Posterior cingulate gyrus (tissue), 11 donors: ENCODE measurements around the gene DLGAP4.

ENCODE experiments used
- DNase-seq, 10 donors: peaks; one replicate each; pipeline versions ENCODE4 v3.0.0 to v3.0.0-alpha.2; 2020 to 2021; ENCODE audit warnings: mixed read lengths in 3 of 10
- intact Hi-C: fragments of 100-400 bp; cut with DNase I; formaldehyde crosslinking; loops from one replicate; pipeline ENCODE4 v1.15.1; 2023

The DLGAP4 gene

DNA sequence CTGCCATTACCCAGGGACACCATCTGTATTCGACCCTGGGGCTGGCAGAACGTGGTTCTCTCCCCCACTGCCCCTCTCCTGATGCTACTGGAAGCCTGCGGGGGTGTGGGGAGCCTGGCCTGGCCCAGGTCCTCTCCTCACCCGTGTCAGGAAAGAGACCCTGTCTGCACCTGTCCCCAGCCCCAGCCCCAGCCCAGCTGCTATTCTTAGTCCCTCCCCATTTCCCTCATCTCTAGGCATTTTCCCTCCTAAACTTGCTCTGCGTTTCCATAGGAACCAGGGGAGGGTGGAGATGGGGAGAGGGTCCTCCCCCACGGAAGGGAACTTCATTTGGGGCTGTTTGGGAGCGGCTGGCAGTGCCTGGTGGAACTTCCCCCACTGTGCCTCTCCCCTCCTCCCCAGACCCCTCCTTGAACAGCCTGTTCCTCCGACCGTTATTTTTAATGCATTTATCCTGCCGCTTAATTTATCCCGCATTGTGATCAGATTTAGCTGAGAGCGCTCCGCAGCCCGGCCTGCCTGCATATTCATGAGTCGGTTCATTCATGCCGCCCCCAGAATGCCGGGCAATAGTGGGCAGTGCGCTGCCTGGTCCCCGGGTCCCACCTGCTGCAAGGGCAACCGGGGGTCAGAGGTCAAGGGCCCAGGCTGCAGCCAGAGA, 31.8 kb upstream of the DLGAP4 start:
- intact Hi-C loops: no loop called here
- DNase-seq: peak in 6 of 10 donors; percentile 37 to 93 (median 68)

DNA sequence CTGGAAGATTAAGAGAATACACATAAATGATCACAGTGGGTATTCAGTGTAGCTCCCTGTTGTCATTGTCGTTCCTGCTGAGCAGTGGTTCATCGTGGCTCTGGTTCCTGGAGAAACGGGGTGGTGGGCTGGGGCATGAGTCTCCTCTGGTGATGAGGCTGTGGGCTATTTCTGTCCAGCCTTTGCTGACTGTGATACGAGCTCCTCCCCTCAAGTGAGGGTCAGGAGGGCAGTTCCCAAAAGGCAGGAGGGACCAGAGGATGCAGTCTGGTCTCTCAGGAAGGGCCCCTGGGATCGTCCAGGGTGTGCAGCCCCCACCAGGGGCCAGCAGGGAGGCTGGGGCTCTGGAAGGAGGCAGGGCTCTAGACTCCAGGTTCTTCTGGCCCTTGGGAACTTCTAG, 31.1 kb upstream of the DLGAP4 start:
- intact Hi-C loops: no loop called here
- DNase-seq: no peak

DNA sequence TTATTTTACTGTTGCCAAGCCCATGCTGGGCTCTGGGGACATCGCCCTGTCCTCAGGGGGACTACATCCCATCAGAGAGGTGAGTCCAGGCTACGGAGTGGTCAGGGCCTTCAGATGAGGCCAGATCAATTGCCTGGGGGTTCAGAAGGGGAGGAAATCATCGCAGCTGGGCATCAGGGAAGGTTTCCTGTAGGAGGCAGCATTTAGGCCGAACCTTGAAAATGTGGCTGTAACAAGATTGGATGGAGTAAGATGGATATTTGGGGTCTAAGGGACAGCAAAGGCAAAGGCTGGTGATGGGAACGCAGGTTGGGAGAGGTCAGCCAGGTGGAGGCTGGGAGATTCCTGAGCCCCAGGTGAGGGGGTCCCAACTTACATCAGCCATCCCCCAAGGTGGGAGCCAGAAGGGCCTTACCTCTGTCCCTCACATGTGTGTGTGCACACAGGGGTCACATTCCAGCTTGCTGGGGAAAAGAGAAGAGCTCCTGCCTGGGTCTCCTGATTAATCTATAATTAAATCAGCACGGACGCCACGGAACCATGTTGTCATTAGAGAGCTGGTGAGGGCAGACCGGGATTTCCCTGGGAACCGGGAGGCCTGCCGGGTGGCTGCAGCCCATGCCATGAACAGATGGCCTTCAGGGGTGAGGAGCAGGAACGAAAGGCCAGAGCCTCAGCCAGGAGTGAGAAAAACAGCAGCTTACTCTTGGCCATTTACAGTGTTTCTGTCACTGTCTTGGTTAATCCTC, 30.5 kb upstream of the DLGAP4 start:
- intact Hi-C loops: no loop called here
- no peak for DNase-seq

DNA sequence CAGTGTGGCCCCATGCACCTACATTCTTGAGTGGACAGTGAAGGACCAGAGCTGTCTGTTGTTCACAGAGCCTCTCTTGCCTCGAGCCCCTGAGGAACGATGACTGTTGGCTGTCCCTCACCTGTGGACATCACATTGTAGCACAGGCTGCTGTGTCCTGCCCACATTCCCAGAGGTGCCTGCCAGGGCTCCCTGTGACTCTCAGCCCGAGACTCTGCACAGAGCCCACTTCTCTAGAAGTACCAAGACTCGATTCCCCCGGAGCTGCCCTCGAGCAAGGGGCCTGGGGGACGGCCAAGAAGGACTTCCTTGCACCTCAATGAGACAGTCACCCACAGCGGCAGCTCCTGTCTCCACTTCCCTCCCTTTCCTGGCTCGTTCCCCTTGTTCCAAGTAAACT, 28.6 kb upstream of the DLGAP4 start:
- no peak for DNase-seq
- intact Hi-C loops: no loop called here

DNA sequence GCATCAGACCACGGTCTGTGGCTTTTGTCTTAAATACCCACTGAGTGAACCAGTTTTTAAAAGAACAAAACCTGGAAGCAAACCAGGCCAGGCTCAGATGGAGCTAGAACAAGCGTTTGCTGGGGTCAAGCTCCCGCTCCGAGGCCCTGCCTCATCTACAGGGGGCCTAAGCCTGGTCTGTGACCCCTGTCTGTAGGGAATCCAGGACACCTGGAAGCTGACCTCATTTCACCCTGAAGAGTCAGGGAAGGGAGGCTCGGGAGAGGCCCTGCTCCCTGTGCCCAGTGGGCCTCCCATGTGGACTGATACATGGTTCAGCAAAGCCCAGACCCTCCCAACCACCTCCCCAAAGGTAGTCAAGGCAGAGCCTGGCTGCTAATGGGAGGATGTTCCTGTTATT, 26.8 kb upstream of the DLGAP4 start:
- intact Hi-C loops: no loop called here
- no peak for DNase-seq

DNA sequence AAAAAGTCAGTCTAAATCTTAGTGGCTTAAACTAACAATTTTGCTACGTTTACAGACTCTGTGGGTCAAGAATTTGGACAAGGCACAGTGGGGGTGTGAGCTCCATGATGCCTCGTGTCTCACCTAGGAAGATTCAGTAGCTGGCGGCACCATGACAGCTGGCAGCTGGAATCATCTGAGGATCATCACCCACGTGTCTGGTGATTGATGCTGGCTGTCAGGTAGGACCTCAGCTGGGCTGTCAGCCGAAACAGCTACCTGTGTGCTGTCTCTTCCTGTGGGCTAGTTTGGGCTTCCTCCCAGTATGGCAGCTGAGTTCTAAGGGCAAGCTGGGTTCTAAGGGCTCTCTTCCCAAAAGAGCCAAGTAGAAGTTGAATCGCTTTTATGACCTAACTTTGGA, 26.4 kb upstream of the DLGAP4 start:
- no peak for DNase-seq
- intact Hi-C loops: no loop called here

DNA sequence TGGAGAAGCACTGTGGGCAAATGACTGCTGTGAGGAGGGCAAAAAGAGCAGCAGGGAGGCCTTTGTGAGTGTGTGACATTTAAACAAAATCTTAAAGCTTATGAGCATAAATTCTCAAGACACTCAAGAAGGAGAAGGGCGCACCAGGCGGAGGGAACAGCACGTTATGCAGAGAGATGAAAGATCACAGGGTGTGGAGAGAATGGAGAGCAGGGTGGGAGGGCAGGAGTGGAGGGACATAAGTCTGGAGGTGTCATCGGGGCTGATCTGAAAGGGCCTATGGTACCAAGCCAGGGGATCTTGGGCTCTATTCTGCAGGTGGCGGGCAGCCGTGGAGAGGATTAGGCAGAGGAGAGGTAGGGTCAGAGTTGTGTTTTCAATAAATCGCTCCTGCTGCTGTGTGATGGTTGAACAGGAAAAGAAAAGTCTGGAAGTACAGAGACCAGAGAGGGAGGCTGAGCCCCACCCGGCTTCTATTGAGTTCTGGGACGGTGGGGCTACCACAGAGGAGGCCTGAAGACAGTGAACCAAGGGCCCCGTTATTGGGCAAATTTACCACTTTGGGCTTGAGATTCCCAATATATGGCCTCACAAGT, 24.3 kb upstream of the DLGAP4 start:
- intact Hi-C loops: no loop called here
- DNase-seq: no peak

DNA sequence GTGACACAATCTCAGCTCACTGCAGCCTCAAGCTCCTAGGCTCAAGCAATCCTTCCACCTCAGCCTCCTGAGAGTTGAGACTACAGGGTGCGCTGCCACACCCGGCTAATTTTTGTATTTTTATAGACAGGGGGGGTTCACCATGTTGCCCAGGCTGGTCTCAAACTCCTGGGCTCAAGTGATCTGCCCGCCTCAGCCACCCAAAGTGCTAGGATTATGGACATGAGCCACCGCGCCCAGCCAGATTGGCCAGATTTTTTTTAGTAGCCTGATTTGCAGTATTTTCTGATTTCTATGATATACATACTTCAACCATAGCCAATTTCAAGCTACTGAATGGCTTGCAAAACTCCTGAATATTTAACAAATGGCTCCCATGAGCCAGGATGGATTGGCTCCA, 21.4 kb upstream of the DLGAP4 start:
- no peak for DNase-seq

DNA sequence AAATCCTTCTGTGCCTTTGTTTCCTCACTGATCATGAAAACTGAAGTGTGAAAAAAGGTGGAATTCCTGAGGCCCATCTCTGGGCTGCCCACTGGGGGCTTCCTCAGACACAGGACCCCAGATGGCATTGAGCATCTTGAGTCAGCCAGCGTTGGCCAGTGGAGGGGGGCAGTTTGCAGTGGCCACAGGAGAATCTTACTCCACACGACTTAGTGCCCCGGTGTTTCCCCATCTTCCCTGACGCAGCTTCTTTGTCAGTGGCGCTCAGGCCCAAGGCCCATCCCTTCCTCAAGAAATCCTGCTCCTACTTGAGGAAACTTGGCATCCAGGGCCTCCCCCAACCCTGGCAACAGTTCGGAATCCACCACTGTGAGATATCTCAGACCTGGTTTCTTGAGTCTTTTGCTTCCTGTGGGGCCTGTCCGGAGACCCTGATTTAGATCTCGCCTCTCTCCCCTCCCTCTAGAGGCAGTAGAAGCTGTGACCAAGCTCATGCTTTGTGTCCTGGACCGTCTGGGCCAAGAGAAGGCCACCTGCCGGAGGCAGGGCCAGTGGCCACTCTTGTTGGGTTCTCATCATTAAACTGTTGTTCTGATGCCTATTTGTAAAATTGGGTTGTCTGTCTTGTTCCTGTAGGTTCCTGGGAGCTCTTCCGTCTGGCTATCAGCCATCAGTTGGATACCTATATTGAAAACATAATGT, 20.2 kb upstream of the DLGAP4 start:
- intact Hi-C loops: no loop called here
- no peak for DNase-seq

More for the DNA sequence above, 21.4 kb upstream of the DLGAP4 start:
- intact Hi-C loops: no loop called here

DNA sequence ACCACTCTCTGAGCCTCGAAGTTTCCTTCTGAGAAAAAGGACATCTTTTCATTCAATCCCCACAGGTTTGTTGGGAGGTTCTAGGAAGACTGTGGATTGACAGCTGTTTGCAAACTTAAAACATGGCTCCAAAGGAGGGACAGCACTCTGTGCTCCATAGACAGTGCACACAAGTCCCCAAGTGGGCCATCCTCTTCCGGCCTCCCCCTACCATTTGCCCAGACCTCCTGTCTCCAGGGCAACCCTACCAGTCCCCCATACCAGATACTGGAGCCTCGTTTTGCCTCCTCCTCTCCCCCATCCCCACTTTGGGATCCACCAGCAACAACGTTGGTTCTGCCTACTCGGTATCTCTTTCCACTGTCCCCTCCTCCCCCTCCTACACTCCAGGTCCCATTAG, 8.5 kb upstream of the DLGAP4 start:
- intact Hi-C loops: no loop called here
- no peak for DNase-seq

DNA sequence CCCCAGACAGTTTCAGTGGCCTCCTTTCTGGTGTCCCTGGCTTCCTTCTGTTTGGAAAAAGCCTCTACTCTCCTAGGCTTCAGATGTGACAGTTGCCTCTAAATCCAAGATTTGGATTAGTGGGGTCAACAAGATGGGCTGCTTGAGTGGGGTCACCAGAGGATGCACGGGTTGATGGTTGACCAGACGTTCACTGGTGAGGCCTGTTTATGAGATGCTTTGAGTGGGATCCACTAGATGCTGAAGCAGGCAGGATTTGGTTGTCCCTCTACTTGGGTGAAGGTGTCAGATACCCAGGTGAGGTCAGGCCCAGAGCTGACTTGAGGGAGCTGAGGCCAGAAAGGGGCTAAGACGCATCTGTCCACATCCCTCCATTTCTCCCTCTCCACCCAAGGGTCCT, 8.1 kb upstream of the DLGAP4 start:
- no peak for DNase-seq
- intact Hi-C loops: no loop called here

DNA sequence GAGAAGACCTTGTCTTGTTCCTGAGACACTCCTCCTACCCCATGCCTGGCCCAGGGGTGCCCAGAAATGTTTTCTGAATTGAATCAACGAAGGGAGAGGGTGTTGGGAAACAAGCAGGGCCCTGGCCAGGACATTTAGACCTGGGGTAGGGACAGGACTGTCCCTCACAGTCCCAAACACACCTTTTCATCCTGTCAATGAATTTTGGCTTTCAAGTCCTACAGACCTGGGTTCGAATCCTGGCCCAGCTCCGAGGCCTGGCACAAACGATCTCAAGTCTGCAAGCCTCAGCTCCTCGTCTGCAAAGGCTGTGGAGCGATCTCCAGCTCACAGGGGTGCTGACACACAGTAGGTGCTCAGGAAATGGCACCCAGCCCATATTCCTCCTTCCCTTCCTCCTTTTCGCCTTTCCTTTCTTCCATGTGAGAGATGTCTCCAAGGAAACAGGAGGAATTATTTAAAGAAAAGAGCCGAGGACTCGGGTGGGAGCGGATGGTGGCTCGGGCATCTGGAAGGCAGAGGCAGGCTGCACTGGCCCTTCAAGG, 7.3 kb upstream of the DLGAP4 start:
- intact Hi-C loops: no loop called here
- DNase-seq: no peak

DNA sequence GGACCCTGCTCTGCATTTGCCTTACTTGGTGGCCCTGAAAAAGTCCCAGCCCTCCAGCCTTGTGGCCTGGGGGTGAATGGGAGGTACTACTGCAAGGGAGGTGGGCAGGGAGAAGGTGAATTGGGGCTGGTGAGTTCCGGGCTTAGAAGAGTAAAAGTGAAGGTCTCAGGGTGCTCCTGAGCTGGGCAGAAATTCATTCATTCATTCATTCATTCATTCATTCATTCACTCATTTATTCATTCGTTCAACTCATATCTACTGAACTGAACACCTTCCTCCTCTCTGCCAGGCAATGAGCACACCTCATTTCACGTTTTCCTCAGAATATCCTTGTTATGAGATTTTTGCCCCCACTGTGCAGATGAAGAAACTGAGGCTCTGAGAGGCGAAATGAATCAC, 6.7 kb upstream of the DLGAP4 start:
- no peak for DNase-seq
- intact Hi-C loops: no loop called here

DNA sequence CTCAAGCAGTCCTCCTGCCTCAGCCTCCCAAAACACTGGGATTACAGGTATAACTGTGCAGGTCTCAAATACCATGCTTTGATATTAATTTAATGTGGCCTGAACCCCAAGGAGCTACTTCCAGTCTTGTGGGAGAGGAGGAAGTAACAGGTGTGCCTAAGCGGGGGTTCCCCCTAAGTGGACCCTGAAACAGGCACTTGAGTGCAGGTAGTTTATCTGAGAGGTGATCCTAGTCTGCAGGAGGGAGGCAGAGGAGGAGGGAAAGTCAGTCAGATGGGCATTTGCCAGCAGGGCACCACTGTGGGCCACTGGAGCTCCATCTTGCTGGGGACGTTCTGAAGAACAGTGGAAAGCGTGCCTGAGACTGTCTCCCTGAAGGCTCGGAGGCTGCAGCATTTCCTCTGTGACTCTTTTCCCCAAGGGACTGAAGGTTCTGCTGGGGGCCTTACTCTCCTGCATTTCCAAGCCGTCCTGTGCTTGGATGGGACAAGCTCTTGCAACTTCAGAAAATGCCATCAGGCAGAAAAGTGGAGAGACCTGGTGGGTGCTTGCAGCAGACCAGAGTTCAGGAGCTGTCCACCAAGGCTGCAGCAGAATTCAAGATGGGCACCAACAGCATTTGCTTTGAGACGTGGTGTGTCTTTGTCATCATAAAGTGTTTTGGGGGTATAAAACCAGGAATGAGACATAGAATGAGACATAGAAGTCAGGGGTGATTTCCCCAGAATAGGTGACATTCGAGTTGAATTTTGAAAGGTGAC, 4.6 kb upstream of the DLGAP4 start:
- no peak for DNase-seq
- intact Hi-C loops: no loop called here

DNA sequence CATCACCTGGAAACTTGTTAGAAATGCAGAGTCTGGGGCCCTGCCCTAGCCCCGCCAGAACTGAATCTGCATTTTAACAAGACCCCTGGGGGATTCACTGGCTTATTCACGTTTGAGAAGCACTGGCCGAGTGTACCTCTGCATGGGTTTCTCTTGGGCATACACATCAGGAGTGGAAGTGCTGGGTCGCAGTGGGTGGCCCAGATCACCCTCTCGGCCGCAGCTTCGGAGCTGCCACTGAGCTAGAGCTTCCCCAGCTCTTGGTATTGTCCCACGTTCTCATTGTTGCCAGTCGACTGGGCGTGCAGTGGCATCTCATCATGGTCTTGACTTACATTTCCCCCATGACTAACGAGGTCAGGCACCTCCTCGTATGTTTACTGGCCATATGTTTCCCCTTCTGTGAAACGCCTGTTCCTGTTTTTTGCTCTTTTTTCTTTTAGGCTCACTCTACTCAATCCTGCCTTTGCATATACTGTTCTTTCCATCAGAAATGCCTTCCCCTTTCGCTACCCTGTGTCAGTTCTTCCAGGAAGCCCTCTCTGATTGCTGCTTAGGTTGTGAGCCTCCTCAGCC, 3.0 kb upstream of the DLGAP4 start:
- no peak for DNase-seq
- intact Hi-C loops: no loop called here

DNA sequence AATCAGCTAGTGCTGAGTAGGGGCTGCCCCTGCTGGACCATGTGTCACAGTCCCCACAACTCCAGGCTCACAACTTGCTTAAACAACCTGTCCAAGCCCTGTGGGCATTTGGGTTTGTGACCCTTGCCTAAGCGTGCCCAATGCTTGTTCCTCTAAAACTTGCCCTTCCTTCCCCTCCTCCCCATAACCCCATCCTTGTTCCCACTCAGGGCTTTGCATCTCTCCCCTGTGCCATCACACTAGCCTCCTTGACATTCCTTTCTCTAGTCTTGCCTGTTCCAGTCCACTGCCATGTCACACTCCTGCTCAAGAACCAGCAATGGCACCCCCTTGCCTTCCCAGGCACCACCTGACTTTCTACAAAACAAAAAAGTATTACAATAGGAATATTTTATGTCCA, 2.3 kb upstream of the DLGAP4 start:
- intact Hi-C loops: no loop called here
- no peak for DNase-seq

DNA sequence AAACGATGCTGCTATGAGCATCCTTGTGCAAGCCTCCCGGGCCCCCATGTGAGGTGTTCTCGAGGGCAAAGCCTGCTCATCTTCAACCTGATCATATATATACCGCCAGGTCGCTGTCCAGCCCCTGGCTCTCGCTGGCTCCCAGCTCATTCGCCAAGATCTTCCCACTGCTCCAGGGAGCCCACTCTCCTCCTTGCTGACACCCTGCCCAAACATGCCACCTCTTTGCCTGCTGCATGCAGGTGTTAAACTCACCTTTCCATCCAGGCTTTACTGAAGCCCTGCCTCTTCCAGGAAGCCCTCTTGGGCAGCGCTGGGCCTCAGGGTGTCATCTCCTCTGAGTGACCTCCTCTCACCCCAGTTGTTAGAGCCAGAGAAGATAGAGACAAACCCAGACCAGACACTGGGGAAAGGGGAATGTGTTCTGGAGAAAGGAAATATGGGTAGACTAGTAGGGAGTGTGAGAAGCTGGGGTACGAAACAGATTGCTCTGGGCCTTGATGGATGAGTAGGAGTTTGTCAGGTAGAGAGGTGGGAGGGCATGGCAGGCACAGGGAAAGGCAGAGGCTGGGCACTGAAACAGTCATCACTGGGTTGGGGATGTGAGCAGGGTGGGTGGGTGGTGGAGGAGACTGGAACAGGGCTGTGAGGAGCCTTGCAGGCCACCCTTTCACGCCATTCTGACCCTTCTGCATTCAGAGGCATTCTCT, 1.2 kb upstream of the DLGAP4 start:
- DNase-seq: no peak
- intact Hi-C loops: no loop called here

DNA sequence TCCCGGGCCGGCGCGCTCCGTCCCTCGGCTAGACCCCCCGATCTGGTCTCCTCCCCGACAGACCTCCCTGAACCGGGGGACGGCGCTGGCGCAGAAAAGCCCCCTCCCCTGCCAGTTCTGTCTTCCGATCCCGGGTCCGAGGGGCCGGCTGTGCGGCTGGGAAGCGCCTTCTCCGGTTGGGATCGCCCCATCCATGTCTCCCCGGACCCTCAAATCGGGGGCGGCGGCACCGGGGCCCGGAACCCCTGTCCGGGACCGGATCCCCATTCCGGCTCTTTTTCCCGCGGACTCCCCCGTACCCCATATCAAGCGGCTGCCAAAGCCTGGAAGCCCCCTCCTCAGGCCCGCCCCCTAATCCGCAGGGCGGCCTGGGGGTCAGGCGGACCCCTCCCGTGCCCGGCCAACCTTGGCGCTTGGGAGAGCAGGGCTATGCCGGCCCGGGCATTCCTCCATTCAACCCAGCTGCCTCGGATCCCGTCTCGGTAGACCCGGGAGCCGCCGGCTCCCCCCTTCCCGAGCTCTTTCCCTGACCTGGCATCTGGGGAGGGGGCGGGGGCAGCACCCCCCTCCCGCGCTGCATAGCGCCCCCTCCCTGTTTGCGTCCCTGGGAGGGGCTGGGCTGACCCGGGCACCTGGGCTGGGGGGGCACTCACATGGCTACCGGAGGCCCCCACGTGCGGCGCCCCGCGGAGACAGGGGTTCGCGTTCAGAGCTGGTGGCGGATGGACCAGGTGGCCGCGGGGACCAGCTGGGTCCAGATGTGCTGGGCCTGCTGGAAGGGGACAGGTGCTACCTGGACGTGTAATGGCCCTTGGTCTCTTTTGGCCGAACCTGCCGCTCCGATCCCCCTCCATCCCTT, 643 bp downstream of the DLGAP4 start:
- no peak for DNase-seq
- intact Hi-C loops: no loop called here
